ENCODE measurements around the gene MALT1.

GRCh38 chr18:58653814-58654509 is 17.3 kb upstream of the MALT1 start:
- no peak for TF ChIP-seq POLR2A (IDR thresholded peaks at IDR 0.05)
- no peak for TF ChIP-seq CTCF (IDR thresholded peaks at IDR 0.05)
